GM18873 (cell line): ENCODE data around the gene CFLAR.

Experiments used
- ATAC-seq: cut with Tn5 transposase; IDR thresholded peaks from one replicate; pipeline ENCODE4 v1.9.1; 2021; ENCODE audit warnings: mild to moderate bottlenecking, moderate library complexity, moderate number of reproducible peaks; ENCODE audit not compliant: unreplicated experiment, low FRiP score

The CFLAR gene

DNA sequence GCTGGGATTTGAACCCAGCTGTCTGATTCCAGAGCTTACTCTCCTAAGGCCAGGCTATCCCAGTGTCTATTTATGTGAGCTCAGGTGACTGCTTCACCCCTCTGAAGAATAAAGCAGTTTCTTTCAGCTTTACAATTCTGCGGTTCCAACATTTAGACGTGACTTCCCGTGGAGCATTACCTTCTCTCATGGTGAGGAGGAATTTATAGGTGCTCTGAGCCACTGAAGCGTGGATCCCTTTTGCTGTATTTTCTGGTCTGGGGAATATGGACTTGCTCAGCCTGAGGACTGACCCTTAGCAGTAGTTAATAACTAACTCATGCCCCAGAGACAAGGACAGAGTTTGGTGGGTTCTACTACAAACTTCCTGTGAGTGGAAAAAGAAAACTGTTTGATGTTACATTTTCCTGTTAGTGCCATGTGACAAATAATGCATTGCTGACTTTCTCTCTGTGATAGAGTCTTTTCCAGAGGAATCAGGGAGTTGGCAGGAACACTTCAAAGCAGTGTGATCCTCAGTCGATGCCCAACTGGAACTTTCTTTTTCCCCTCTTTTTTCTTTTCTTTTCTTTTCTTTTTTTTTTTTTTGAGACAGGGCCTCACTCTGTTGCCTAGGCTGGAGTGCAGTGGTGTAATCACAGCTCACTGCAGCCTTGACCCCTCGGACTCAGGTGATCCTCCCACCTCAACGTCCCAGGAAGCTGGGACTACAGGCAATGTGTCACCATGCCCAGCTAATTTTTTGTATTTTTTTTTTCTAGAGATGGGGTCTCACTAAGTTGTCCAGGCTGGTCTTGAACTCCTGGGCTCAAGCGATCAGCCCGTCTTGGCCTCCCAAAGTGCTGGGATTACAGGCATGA is 88.9 kb downstream of the CFLAR start:
- peak; percentile 47 for ATAC-seq

DNA sequence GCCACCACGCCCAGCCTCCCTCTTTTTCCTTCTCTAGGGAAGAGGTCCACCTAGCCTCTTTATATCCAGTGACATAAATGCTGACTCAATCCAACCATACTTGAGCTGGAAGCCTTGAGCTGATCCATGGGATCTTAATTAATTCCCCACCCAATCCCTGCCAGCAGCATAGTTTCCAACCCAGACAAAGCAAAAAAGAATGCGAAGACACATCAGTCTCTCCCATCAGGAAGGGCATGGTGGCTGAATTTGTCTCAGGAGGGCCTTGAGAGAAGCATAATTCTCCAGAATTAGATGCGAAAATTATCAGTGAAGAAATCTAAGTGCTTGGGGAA is 89.5 kb downstream of the CFLAR start:
- no peak for ATAC-seq

DNA sequence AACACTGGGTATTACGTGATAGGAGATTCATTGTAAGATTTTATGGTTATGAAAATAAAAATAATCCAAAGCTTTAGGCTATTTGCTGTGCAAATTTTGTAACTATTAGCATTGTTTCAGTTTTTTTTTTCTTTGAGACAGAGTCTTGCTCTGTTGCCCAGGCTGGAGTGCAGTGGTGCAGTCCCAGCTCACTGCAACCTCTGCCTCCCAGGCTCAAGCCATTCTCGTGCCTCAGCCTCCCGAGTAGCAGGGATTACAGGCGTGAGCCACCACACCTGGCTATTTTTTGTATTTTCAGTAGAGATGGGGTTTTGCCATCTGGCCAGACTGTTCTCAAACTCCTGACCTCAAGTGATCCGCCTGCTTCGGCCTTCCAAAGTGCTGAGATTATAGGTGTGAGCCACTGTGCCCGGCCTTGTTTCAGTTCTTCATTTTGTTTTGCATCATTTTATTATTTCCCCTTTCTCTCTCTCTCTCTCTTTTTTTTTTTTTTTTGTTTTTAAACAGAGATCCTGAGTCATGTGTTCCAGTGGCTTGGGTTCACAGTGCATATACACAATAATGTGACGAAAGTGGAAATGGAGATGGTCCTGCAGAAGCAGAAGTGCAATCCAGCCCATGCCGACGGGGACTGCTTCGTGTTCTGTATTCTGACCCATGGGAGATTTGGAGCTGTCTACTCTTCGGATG is 92.7 kb downstream of the CFLAR start:
- ATAC-seq = no peak

DNA sequence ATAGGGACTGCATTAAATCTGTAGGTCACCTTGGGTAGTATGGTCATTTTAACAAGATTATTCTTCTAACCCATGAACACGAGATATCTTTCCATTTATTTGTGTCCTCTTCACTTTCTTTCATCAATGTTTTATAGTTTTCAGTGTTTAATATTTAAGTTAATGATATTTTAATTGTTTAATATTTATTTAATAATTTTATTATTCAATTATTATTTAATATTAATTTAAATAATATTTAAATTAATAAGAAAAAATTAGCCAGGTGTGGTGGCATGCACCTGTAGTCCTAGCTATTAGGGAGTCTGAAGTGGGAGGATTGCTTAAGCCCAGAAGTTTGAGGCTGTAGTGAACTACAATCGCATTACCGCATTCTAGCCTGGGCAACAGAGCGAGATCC is 100.0 kb downstream of the CFLAR start:
- no peak for ATAC-seq

DNA sequence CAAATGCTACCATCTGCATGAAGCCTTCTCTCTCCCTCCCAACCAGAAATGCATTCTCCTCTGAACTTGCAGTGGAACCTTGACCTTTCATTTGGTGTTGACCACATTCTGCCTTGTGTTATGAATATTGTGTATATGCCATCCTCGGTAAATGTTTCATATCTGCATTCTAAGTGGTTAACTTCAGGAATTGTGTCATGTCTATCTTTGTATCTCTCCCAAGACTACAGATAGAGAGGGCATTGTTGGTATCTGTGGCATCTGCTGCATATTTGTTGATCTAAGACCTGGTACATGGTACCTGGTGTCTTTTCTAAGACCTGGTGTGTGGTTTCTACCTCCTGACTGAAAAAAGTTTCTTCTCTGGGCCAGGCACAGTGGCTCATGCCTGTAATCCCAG is 101.0 kb downstream of the CFLAR start:
- no peak for ATAC-seq

DNA sequence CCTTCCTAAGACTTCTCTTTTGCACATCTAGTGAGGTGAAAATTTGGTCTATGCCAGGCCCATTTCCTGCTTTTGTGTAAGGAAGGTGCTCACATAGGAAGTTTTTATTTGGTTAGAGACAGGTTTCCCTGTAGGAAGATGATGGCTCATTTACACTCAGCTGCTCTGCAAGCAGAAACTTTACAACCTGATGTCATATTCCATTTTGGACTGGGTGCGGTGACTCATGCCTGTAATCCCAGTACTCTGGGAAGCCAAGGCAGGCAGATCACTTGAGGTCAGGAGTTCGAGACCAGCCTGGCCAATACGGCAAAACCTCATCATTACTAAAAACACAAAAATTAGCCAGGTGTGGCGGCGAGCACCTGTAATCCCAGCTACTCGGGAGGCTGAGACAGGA is 102.8 kb downstream of the CFLAR start:
- no peak for ATAC-seq

DNA sequence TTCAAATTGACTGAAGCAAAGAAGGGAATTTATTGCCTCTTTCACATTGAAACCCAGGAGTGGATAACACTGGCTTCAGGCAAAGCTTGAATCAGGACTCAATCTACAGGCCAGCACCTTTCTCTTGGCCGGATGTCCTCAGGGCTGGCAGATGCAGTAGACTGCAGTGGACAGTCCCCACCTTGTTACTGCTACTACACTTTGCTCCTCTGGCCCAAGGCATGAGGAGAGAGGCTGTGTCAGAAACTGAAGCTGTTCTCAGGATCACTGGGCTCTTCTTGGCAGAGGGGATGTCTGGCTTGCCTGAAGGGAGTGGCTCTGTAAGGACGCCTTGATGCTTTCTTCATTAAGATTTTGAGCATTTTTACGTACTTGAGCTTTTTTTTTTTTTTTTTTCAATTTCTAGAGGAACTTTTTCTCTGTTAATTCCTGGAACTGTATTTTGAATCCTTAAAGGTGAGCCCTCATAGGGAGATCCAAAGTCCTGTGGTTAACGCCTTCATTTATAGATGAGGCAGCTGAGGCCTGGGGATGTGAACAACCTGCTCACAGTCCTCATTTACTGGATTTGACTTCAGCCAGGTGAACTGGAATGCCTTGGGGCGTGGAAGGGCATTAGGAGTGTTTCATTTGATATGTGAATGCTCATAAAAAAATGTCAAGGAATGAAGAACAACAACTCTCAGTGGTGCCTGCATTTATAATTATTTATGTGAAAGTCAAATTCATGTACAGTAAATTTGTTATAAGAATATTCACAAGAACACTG is 103.5 kb downstream of the CFLAR start:
- no peak for ATAC-seq

DNA sequence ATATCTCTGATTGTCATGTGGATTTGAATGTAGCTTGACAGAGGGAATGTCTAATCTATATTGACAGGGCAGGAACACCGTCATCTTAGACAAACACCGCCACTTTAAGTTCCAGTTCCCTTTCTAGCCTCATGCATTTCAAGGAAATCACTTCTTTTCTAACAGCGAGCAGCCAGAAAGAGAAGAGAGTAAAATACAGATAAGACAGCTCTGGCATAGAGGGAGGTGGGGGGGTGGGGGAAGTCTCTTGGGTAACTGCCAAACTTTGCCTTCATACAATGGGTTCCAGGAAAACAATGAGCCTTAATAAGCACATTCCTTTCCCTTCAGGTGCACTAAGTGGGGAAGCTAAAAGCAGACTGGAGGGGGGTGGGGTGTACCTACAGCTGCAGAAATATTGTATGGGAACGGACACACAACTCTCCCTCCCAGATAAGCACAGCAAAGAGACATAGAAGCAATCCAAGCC is 104.2 kb downstream of the CFLAR start:
- no peak for ATAC-seq

DNA sequence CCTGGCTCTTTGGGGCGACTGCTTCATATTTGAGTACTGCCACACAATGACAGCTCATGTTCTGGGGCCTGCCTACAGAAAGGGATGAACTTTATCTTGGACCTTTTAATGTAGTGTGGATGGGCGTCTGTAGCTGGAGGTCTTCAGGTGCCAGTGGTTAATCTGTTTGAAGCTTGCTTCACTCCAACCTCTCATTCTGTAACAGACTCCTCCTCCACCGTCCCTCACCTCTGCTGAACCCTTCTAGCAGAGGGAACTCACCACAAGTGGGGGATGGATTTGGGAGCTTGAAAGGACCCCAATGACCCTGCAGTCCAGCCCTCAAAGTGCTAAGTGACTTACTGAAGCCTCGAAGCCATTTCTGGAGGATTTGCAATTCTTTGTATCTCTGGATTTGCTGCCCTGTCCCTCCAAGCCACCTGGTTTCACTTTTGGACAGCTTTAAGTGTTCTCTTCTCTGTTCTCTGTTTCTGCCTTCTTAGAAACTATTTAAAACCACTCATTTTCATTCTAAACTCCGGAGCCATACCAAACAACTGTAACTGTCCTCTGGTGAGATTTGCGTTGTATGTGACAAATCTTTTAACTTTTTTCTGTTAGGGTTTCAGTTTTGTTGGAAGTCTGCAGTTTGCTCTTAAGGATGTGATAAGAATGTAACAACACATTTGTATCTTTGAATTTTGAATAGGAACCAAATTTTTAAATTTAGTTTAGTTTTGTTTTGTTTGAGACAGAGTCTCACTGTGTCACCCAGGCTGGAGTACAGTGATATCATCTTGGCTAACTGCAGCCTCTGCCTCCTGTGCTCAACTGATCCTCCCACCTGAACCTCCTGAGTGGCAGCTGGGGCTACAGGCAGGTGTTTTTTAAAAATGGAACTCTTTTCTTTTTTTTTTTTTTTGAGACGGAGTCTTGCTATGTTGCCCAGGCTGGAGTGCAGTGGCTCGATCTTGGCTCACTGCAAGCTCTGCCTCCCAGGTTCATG is 107.4 kb downstream of the CFLAR start:
- peak; percentile 90 for ATAC-seq
